ENCODE measurements around the gene COQ2.
A peak's percentile ranks its signal among the peaks of the same experiment; 100 is the strongest.
"Not testable (repeated sequence)": the region's sequence is repeated elsewhere in the genome, so short reads cannot be mapped to it uniquely, and the experiment has no call there.

The COQ2 gene

GRCh38 chr4:83284193-83285054, at the start of gene COQ2:
Gene COQ2 (minus strand): TSS chr4:83284798. CDS start chr4:83284764, 34 bp downstream.
- DNase-seq (ENCODE audit: low read depth in 2 of 2), result peak; percentile 82 to 84

- no peak for DNase-seq (ENCODE audit: low read depth in 2 of 2)
Measured at GRCh38 chr4:83331956-83332355, 47.4 kb upstream of the COQ2 start.

GRCh38 chr4:83329521-83330110, 45.0 kb upstream of the COQ2 start:
- DNase-seq (ENCODE audit: low read depth in 2 of 2), result peak in 1 of 2 experiments; percentile 9

- no peak for DNase-seq (ENCODE audit: low read depth in 2 of 2)
Measured at GRCh38 chr4:83328521-83329187, 44.1 kb upstream of the COQ2 start.

- no peak for DNase-seq (ENCODE audit: low read depth in 2 of 2)
Measured at GRCh38 chr4:83326546-83326945, 41.9 kb upstream of the COQ2 start.

GRCh38 chr4:83325306-83325705, 40.7 kb upstream of the COQ2 start:
- DNase-seq (ENCODE audit: low read depth in 2 of 2), result not testable (repeated sequence)

GRCh38 chr4:83323136-83323535, 38.5 kb upstream of the COQ2 start:
- DNase-seq (ENCODE audit: low read depth in 2 of 2), result no peak

- peak; percentile 27 to 30 for DNase-seq (ENCODE audit: low read depth in 2 of 2)
Measured at GRCh38 chr4:83320548-83320947, 36.0 kb upstream of the COQ2 start.

- no peak for DNase-seq (ENCODE audit: low read depth in 2 of 2)
Measured at GRCh38 chr4:83318666-83319065, 34.1 kb upstream of the COQ2 start.

- no peak for DNase-seq (ENCODE audit: low read depth in 2 of 2)
Measured at GRCh38 chr4:83317671-83318070, 33.1 kb upstream of the COQ2 start.

- DNase-seq (ENCODE audit: low read depth in 2 of 2), result no peak
Measured at GRCh38 chr4:83316459-83317165, 32.0 kb upstream of the COQ2 start.

- no peak for DNase-seq (ENCODE audit: low read depth in 2 of 2)
Measured at GRCh38 chr4:83315341-83315870, 30.8 kb upstream of the COQ2 start.

- DNase-seq (ENCODE audit: low read depth in 2 of 2), result no peak
Measured at GRCh38 chr4:83308672-83309071, 24.1 kb upstream of the COQ2 start.

GRCh38 chr4:83307920-83308319, 23.3 kb upstream of the COQ2 start:
- DNase-seq (ENCODE audit: low read depth in 2 of 2), result no peak

- no peak for DNase-seq (ENCODE audit: low read depth in 2 of 2)
Measured at GRCh38 chr4:83305187-83305586, 20.6 kb upstream of the COQ2 start.

GRCh38 chr4:83297548-83298260, 13.1 kb upstream of the COQ2 start:
- no peak for DNase-seq (ENCODE audit: low read depth in 2 of 2)

GRCh38 chr4:83293305-83294046, 8.9 kb upstream of the COQ2 start:
- DNase-seq (ENCODE audit: low read depth in 2 of 2), result no peak

GRCh38 chr4:83290059-83290774, 5.6 kb upstream of the COQ2 start:
- DNase-seq (ENCODE audit: low read depth in 2 of 2), result not testable (repeated sequence)

- DNase-seq (ENCODE audit: low read depth in 2 of 2), result not testable (repeated sequence)
Measured at GRCh38 chr4:83288381-83288780, 3.8 kb upstream of the COQ2 start.

GRCh38 chr4:83285055-83285407, 433 bp upstream of the COQ2 start:
- DNase-seq (ENCODE audit: low read depth in 2 of 2), result peak; percentile 17
